ENCODE data around the gene RNF150. TPM values are rescaled to one million over a fixed set of nuclear protein-coding genes. Genes with fewer than 3 reads are reported as not detected.

The RNF150 gene
- polyA plus RNA-seq, 3 donors: 0.21 TPM; not detected in 2

DNA sequence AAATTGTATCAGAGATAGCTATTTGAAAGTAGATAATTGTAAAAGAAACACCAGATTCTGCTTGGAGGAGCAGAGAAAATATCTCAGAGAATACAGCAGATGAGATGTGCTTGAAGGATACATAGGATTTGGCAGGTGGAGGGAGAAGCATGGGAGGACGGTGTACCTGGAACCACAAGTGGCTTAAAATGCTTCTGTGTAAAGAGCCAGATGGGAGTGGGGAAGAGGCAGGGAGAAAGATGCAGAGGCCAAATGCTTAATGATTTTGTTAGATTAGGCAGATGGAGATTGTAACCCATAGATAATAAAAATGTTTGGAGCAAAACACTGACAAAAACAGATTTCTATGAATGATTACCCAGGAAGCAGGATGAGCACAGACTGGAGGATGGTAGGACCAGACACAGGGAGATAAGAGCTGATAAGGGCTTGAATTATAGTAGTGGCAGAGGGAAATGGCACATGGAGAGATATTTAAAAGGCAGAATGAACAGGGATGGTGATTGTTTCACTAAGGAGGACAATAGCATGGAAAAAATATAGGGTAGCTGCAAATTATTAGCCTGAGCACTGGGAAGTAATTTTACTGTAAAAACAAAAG, 231.4 kb downstream of the RNF150 start:
- intact Hi-C loops (cut with micrococcal nuclease): no loop called here
- H3K4me3 ChIP-seq (replicated peaks in 1 of 3; ENCODE audit: low read depth in 2 of 3, low read length in 3 of 3): no peak overlapping the region
- H2AFZ ChIP-seq (ENCODE audit: insufficient read depth, low read depth, low read length, poor library complexity, severe bottlenecking): no peak overlapping the region
- DNase-seq: no peak
- no peaks in the 10 kb centered on the region for H3K9me3 ChIP-seq (replicated peaks in 1 of 2; ENCODE audit: control insufficient read depth in 1 of 2, insufficient read depth in 1 of 2, low read length in 2 of 2)
- no peaks in the 10 kb centered on the region for H3K4me1 Mint-ChIP-seq
- H3K36me3 ChIP-seq (replicated peaks in 1 of 2; ENCODE audit: control insufficient read depth in 1 of 2, insufficient read depth in 2 of 2, low read length in 2 of 2): no peaks in the 10 kb centered on the region
- H3K9ac ChIP-seq (ENCODE audit: insufficient read depth, low read length, poor library complexity, severe bottlenecking): no peak overlapping the region
- no peaks in the 10 kb centered on the region for H3K36me3 Mint-ChIP-seq
- TF ChIP-seq CTCF (IDR thresholded peaks at IDR 0.05): no peak
- H3K27ac ChIP-seq (ENCODE audit: low read depth in 1 of 2, low read length in 2 of 2): no peak overlapping the region
- H3K27me3 Mint-ChIP-seq (ENCODE audit: low read depth in 3 of 3): peaks cover 0 to 2% (median 2%) of the 10 kb centered on the region in 3 donors
- no peak overlapping the region for H3K4me2 ChIP-seq (replicated peaks; ENCODE audit: extremely low read depth, low read length, poor library complexity, severe bottlenecking)
- no peaks in the 10 kb centered on the region for H3K79me2 ChIP-seq (ENCODE audit: insufficient read depth, low read length)
- no peak overlapping the region for H3K27ac Mint-ChIP-seq
- no peaks in the 10 kb centered on the region for H3K4me1 ChIP-seq (ENCODE audit: control insufficient read depth in 1 of 2, insufficient read depth in 2 of 2, low read length in 2 of 2)
- no peaks in the 10 kb centered on the region for H3K27me3 ChIP-seq (ENCODE audit: control insufficient read depth in 2 of 2, insufficient read depth in 2 of 2, low read length in 2 of 2)
- WGBS (ENCODE audit: insufficient coverage): 100% methylated on average over 1 of the region's 1 CpG
- peaks cover 0 to 2% (median 0%) of the 10 kb centered on the region in 7 donors for H3K9me3 Mint-ChIP-seq
- H4K20me1 ChIP-seq (ENCODE audit: insufficient read depth, low read length): no peaks in the 10 kb centered on the region
- no peak overlapping the region for H3K4me3 Mint-ChIP-seq

DNA sequence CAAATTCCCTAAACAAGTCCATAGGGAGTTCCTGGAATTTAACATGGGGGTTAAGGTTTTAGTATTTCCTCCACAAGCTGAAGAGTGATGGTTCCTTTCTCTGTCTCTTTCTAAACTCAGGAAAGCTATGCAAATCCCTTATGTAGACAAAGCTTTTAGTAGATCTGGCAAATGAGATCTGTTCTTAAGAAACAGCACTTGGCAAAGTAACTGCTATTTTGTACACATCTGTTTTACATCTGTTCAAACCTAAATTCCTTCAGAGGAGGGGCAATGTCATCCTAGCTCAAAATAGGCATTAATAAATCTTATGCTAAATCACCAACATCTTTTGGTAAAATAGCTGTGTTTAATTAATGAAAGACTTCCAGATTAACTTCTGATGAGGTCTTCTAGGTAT, 239.3 kb downstream of the RNF150 start:
- no peak overlapping the region for H2AFZ ChIP-seq (ENCODE audit: insufficient read depth, low read depth, low read length, poor library complexity, severe bottlenecking)
- no peaks in the 10 kb centered on the region for H3K9me3 Mint-ChIP-seq
- no peaks in the 10 kb centered on the region for H3K36me3 ChIP-seq (replicated peaks in 1 of 2; ENCODE audit: control insufficient read depth in 1 of 2, insufficient read depth in 2 of 2, low read length in 2 of 2)
- H3K9ac ChIP-seq (ENCODE audit: insufficient read depth, low read length, poor library complexity, severe bottlenecking): no peak overlapping the region
- H3K27me3 ChIP-seq (ENCODE audit: control insufficient read depth in 2 of 2, insufficient read depth in 2 of 2, low read length in 2 of 2): no peaks in the 10 kb centered on the region
- peaks cover 1 to 2% (median 2%) of the 10 kb centered on the region in 3 donors for H3K27me3 Mint-ChIP-seq (ENCODE audit: low read depth in 3 of 3)
- H3K36me3 Mint-ChIP-seq: no peaks in the 10 kb centered on the region
- no peaks in the 10 kb centered on the region for H3K4me1 ChIP-seq (ENCODE audit: control insufficient read depth in 1 of 2, insufficient read depth in 2 of 2, low read length in 2 of 2)
- H3K4me3 ChIP-seq (replicated peaks in 1 of 3; ENCODE audit: low read depth in 2 of 3, low read length in 3 of 3): no peak overlapping the region
- no peaks in the 10 kb centered on the region for H3K79me2 ChIP-seq (ENCODE audit: insufficient read depth, low read length)
- no peak overlapping the region for H3K4me2 ChIP-seq (replicated peaks; ENCODE audit: extremely low read depth, low read length, poor library complexity, severe bottlenecking)
- no peak for DNase-seq
- no peaks in the 10 kb centered on the region for H3K9me3 ChIP-seq (replicated peaks in 1 of 2; ENCODE audit: control insufficient read depth in 1 of 2, insufficient read depth in 1 of 2, low read length in 2 of 2)
- intact Hi-C loops (cut with micrococcal nuclease): no loop called here
- H3K4me3 Mint-ChIP-seq: no peak overlapping the region
- H3K27ac ChIP-seq (ENCODE audit: low read depth in 1 of 2, low read length in 2 of 2): no peak overlapping the region
- no peaks in the 10 kb centered on the region for H4K20me1 ChIP-seq (ENCODE audit: insufficient read depth, low read length)
- H3K27ac Mint-ChIP-seq: no peak overlapping the region
- TF ChIP-seq CTCF (IDR thresholded peaks at IDR 0.05): no peak
- H3K4me1 Mint-ChIP-seq: no peaks in the 10 kb centered on the region

All from CD14-positive monocyte (primary cell).